HL-60 (cell line): Measurements from ENCODE around the gene CTNND2.

Source experiments
- DNase-seq, 2 experiments: peaks; one replicate each; pipeline ENCODE4 v3.0.0-alpha.2; 2010 to 2020; ENCODE audit warnings: low read depth in 1 of 2, low spot score in 1 of 2
- H3K27ac ChIP-seq: fragments of 250-450 bp; sonication (Bioruptor Pico); replicated peaks from 2 replicates; pipeline ENCODE4 v1.5.1; 2020; ENCODE audit warnings: mild to moderate bottlenecking, moderate library complexity
- H3K27me3 ChIP-seq: fragments of 250-450 bp; sonication (Bioruptor Pico); 2 replicates; pipeline ENCODE4 v1.5.1; 2021; ENCODE audit warnings: mild to moderate bottlenecking, moderate library complexity; ENCODE audit not compliant: insufficient read depth, poor library complexity, severe bottlenecking
- H3K4me3 ChIP-seq: replicated peaks from 2 replicates; pipeline ENCODE4 v1.5.1; 2011; ENCODE audit warnings: mild to moderate bottlenecking, control low read depth, low read length; ENCODE audit not compliant: insufficient read depth
- CTCF ChIP-seq: IDR thresholded peaks from one replicate; pipeline ENCODE4 v1.5.1; 2011; ENCODE audit warnings: low read length, control low read depth, inconsistent platforms; ENCODE audit not compliant: insufficient read depth
- GABPA ChIP-seq: IDR thresholded peaks from 2 replicates; pipeline ENCODE4 v1.6.1; 2012; ENCODE audit warnings: low read depth
- POLR2AphosphoS5 ChIP-seq: IDR thresholded peaks from 2 replicates; pipeline ENCODE4 v1.6.1; 2012; ENCODE audit warnings: low read depth
- REST ChIP-seq: IDR thresholded peaks from 2 replicates; pipeline ENCODE4 v1.6.1; 2012; ENCODE audit warnings: low read depth; ENCODE audit not compliant: insufficient replicate concordance
- SPI1 ChIP-seq: IDR thresholded peaks from 2 replicates; pipeline ENCODE4 v1.6.1; 2012; ENCODE audit warnings: low read depth, mild to moderate bottlenecking, borderline replicate concordance

CTNND2 gene

GRCh38 chr5:11640158-11640873 lies 263.9 kb downstream of the CTNND2 start:
- no peak overlapping the region for H3K27ac ChIP-seq
- H3K4me3 ChIP-seq = no peak overlapping the region
- TF ChIP-seq REST (no peak), POLR2AphosphoS5 (no peak), CTCF (no peak), GABPA (no peak), SPI1 (no peak)
- no peak for DNase-seq
- no peaks in the 10 kb centered on the region for H3K27me3 ChIP-seq

GRCh38 chr5:11622785-11623184 lies 281.5 kb downstream of the CTNND2 start:
- Histone ChIP-seq H3K27ac (no peak overlapping the region), H3K4me3 (no peak overlapping the region), H3K27me3 (no peaks in the 10 kb centered on the region)
- no peak for DNase-seq
- TF ChIP-seq SPI1 = no peak
- no peak for TF ChIP-seq POLR2AphosphoS5
- no peak for TF ChIP-seq CTCF
- TF ChIP-seq GABPA = no peak
- no peak for TF ChIP-seq REST

- TF ChIP-seq CTCF (no peak), REST (no peak), SPI1 (no peak), GABPA (no peak), POLR2AphosphoS5 (no peak)
- no peaks in the 10 kb centered on the region for H3K27me3 ChIP-seq
- no peak for DNase-seq
Observed at GRCh38 chr5:11620172-11620571, 284.1 kb downstream of the CTNND2 start.

More at GRCh38 chr5:11620172-11620571, 284.1 kb downstream of the CTNND2 start:
- H3K27ac ChIP-seq = no peak overlapping the region
- no peak overlapping the region for H3K4me3 ChIP-seq
